ENCODE data around the gene ZBED5. TPM values are rescaled to one million over a fixed set of nuclear protein-coding genes. Genes with fewer than 3 reads are reported as not detected.

ZBED5 gene
- total and polyA plus RNA-seq, 9 of the 15 experiments (the other 6 are each of a cell fraction or from before 2014, with no cell fraction given): 12.4 to 70.7 (median 26.8) TPM

DNA sequence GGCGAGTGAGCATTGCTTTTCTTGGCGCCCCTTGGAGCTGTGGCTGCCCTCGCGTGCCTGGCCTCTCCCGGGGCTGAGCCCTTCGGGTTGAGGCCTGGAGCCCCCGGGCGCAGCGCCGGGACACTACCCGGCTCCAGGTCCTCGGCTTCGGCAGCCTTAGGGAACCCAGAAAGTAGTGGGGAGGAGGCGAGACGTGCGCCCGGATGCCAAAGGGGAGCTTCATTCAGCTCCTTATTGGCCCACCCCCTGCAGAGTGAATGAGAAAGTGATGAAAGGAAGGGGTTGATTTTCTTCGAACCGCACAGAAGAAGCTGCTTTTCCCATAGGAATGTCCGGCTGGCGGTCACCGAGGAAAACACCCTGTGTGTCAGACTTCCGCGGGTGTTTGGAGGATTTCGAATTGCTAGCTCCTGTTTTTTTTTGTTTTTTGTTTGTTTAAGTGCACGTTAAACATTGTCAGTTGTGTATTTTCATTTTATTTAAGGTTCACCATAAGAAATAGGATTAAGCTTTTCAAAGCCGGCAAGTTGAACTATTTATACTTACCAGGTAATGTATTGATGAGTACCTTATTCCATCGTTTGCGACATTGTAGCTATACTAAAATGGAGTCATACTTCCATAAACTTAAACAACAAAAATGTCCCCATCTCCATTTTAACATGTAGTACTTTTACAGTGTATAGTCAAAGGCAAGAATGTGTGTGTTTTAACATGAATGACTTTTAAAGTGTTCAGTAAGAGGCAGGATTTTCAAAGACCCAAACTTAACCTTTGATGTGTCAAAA, 48.3 kb downstream of the ZBED5 start (continued):
- TF ChIP-seq ETV1 (tag; conservative IDR thresholded peaks at IDR 0.05; ENCODE audit: low read depth) (no peak), NONO (IDR thresholded peaks at IDR 0.05; ENCODE audit: low read depth in 2 of 2, low read length in 1 of 2) (no peak), MEIS2 (IDR thresholded peaks at IDR 0.05; ENCODE audit: partially characterized antibody) (peak; percentile 11), FOXK1 (CRISPR knock-in tag; IDR thresholded peaks at IDR 0.05; ENCODE audit: borderline replicate concordance) (no peak), ARID2 (IDR thresholded peaks at IDR 0.05) (0 out of 2 replicates have a peak, but pooled peaks have one; percentile 22), ZNF766 (CRISPR knock-in tag; conservative IDR thresholded peaks at IDR 0.05) (0 out of 2 replicates have a peak, but pooled peaks have one; percentile 53), ZNF668 (CRISPR knock-in tag; IDR thresholded peaks at IDR 0.05) (no peak), SMAD1 (IDR thresholded peaks at IDR 0.05; ENCODE audit: low read depth, low read length, partially characterized antibody) (no peak), CBFB (CRISPR knock-in tag; IDR thresholded peaks at IDR 0.05) (no peak), POLR2AphosphoS2 (IDR thresholded peaks at IDR 0.05; ENCODE audit: low read length) (no peak), ZBTB8A (IDR thresholded peaks at IDR 0.05; ENCODE audit: partially characterized antibody) (no peak), ATF1 (CRISPR knock-in tag; IDR thresholded peaks at IDR 0.05) (no peak), ATF1 (tag; IDR thresholded peaks at IDR 0.05) (no peak; the same call in 1 of the 2 replicates), MTF1 (CRISPR knock-in tag; IDR thresholded peaks at IDR 0.05; ENCODE audit: borderline replicate concordance) (no peak)
- TF ChIP-seq, protein P1, sequence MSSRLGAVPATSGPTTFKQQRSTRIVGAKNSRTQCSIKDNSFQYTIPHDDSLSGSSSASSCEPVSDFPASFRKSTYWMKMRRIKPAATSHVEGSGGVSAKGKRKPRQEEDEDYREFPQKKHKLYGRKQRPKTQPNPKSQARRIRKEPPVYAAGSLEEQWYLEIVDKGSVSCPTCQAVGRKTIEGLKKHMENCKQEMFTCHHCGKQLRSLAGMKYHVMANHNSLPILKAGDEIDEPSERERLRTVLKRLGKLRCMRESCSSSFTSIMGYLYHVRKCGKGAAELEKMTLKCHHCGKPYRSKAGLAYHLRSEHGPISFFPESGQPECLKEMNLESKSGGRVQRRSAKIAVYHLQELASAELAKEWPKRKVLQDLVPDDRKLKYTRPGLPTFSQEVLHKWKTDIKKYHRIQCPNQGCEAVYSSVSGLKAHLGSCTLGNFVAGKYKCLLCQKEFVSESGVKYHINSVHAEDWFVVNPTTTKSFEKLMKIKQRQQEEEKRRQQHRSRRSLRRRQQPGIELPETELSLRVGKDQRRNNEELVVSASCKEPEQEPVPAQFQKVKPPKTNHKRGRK (tag; IDR thresholded peaks at IDR 0.05): no peak
- TF ChIP-seq, protein P2, sequence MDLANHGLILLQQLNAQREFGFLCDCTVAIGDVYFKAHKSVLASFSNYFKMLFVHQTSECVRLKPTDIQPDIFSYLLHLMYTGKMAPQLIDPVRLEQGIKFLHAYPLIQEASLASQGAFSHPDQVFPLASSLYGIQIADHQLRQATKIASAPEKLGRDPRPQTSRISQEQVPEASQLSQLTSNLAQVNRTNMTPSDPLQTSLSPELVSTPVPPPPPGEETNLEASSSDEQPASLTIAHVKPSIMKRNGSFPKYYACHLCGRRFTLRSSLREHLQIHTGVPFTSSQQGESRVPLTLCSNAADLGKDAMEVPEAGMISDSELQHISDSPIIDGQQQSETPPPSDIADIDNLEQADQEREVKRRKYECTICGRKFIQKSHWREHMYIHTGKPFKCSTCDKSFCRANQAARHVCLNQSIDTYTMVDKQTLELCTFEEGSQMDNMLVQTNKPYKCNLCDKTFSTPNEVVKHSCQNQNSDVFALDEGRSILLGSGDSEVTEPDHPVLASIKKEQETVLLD (IDR thresholded peaks at IDR 0.05): no peak
- TF ChIP-seq, protein P3, sequence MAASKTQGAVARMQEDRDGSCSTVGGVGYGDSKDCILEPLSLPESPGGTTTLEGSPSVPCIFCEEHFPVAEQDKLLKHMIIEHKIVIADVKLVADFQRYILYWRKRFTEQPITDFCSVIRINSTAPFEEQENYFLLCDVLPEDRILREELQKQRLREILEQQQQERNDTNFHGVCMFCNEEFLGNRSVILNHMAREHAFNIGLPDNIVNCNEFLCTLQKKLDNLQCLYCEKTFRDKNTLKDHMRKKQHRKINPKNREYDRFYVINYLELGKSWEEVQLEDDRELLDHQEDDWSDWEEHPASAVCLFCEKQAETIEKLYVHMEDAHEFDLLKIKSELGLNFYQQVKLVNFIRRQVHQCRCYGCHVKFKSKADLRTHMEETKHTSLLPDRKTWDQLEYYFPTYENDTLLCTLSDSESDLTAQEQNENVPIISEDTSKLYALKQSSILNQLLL (CRISPR knock-in tag; IDR thresholded peaks at IDR 0.05; ENCODE audit: borderline replicate concordance): no peak
- TF ChIP-seq, protein P4, sequence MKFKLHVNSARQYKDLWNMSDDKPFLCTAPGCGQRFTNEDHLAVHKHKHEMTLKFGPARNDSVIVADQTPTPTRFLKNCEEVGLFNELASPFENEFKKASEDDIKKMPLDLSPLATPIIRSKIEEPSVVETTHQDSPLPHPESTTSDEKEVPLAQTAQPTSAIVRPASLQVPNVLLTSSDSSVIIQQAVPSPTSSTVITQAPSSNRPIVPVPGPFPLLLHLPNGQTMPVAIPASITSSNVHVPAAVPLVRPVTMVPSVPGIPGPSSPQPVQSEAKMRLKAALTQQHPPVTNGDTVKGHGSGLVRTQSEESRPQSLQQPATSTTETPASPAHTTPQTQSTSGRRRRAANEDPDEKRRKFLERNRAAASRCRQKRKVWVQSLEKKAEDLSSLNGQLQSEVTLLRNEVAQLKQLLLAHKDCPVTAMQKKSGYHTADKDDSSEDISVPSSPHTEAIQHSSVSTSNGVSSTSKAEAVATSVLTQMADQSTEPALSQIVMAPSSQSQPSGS (CRISPR knock-in tag; IDR thresholded peaks at IDR 0.05): no peak
- TF ChIP-seq, protein P5, sequence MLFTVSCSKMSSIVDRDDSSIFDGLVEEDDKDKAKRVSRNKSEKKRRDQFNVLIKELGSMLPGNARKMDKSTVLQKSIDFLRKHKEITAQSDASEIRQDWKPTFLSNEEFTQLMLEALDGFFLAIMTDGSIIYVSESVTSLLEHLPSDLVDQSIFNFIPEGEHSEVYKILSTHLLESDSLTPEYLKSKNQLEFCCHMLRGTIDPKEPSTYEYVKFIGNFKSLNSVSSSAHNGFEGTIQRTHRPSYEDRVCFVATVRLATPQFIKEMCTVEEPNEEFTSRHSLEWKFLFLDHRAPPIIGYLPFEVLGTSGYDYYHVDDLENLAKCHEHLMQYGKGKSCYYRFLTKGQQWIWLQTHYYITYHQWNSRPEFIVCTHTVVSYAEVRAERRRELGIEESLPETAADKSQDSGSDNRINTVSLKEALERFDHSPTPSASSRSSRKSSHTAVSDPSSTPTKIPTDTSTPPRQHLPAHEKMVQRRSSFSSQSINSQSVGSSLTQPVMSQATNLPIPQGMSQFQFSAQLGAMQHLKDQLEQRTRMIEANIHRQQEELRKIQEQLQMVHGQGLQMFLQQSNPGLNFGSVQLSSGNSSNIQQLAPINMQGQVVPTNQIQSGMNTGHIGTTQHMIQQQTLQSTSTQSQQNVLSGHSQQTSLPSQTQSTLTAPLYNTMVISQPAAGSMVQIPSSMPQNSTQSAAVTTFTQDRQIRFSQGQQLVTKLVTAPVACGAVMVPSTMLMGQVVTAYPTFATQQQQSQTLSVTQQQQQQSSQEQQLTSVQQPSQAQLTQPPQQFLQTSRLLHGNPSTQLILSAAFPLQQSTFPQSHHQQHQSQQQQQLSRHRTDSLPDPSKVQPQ (CRISPR knock-in tag; IDR thresholded peaks at IDR 0.05; ENCODE audit: borderline replicate concordance): no peak
